Testis (tissue), 2 donors: ENCODE data around the gene ZC3HAV1.
"Not testable (repeated sequence)": the region's sequence is repeated elsewhere in the genome, so short reads cannot be mapped to it uniquely, and the experiment has no call there.

Experiments used
- CTCF ChIP-seq, 3 experiments: fragments of 450-650 bp in 2 of 3; fragments of 200-600 bp in 1 of 3; sonication (generic) in 1 of 3; IDR thresholded peaks; one replicate each; pipeline ENCODE4 v1.5.1; 2016 to 2019; ENCODE audit warnings: antibody characterized with exemption in 3 of 3, mild to moderate bottlenecking in 2 of 3, moderate library complexity in 1 of 3
- POLR2A ChIP-seq: fragments of 450-650 bp; IDR thresholded peaks from one replicate; pipeline ENCODE4 v1.6.1; 2017; ENCODE audit warnings: antibody characterized with exemption, mild to moderate bottlenecking, moderate library complexity

GRCh38 chr7:139054656-139055055 lies 54.9 kb downstream of the ZC3HAV1 start:
- not testable (repeated sequence) for TF ChIP-seq CTCF (IDR thresholded peaks at IDR 0.05); POLR2A
